Sciatic nerve (tissue), 2 donors: ENCODE results near the gene KCTD11. TPM values are rescaled to one million over a fixed set of nuclear protein-coding genes. Genes with fewer than 3 reads are reported as not detected.
A peak's percentile ranks its signal among the peaks of the same experiment; 100 is the strongest.
"Not testable (repeated sequence)": the region's sequence is repeated elsewhere in the genome, so short reads cannot be mapped to it uniquely, and the experiment has no call there.

Source experiments
- ATAC-seq: fragments of 200-7000 bp; cut with Tn5 transposase; one replicate; pipeline ENCODE4 v1.9.1; 2020; ENCODE audit warnings: mild to moderate bottlenecking, moderate library complexity
- DNase-seq: peaks from one replicate; pipeline ENCODE4 v3.0.0-alpha.2; 2020; ENCODE audit warnings: low spot score
- intact Hi-C: fragments of 100-400 bp; cut with DNase I; formaldehyde crosslinking; loops from one replicate; pipeline ENCODE4 v1.14.2; 2022
- total RNA-seq: library from RNA; stranded (reverse); fragmentation: NEBNext Ultra II Directional; extraction: Animal tissue kit (Norgen Biotek cat#: 25700); gene quantifications from one replicate; pipeline ENCODE4 v1.2.1, GENCODE V29; 2021
- donor health status: DM: no; HTN: no; CAD: no.
- donor health status: DM: no; HTN: no; CAD: no.

KCTD11 gene
- total RNA-seq, 1 donor from 2014 or later, result 64.6 TPM

GRCh38 chr17:7361906-7362305, 9.9 kb downstream of the KCTD11 start:
- intact Hi-C loops, result no loop called here

GRCh38 chr17:7363311-7363710, 11.3 kb downstream of the KCTD11 start:
- intact Hi-C loops, result no loop called here
- DNase-seq, result no peak
- no peak for ATAC-seq

More at GRCh38 chr17:7361906-7362305, 9.9 kb downstream of the KCTD11 start:
- ATAC-seq (no peak), DNase-seq (no peak)

- intact Hi-C loops, DNase-seq, ATAC-seq: not testable (repeated sequence)
Measured at GRCh38 chr17:7365963-7366362, 14.0 kb downstream of the KCTD11 start.

GRCh38 chr17:7367083-7367482, 15.1 kb downstream of the KCTD11 start:
- intact Hi-C loops, result no loop called here
- ATAC-seq, result no peak
- DNase-seq, result no peak

- ATAC-seq (no peak), DNase-seq (no peak)
- intact Hi-C loops, result no loop called here
Measured at GRCh38 chr17:7367918-7368598, 16.1 kb downstream of the KCTD11 start.

GRCh38 chr17:7368599-7368994, 16.6 kb downstream of the KCTD11 start:
- intact Hi-C loops, ATAC-seq, DNase-seq: not testable (repeated sequence)

GRCh38 chr17:7369825-7370224, 17.9 kb downstream of the KCTD11 start:
- intact Hi-C loops, result no loop called here
- DNase-seq (no peak), ATAC-seq (no peak)

- intact Hi-C loops, result no loop called here
- ATAC-seq, result no peak
- DNase-seq, result no peak
Measured at GRCh38 chr17:7370853-7371252, 18.9 kb downstream of the KCTD11 start.

GRCh38 chr17:7374353-7374752, 22.4 kb downstream of the KCTD11 start:
- DNase-seq (no peak), ATAC-seq (no peak)
- intact Hi-C loops, result no loop called here

GRCh38 chr17:7379134-7379533, 27.2 kb downstream of the KCTD11 start:
- ATAC-seq (no peak), DNase-seq (no peak)
- intact Hi-C loops, result no loop called here

- ATAC-seq (no peak), DNase-seq (no peak)
- intact Hi-C loops, result no loop called here
Measured at GRCh38 chr17:7380321-7380720, 28.4 kb downstream of the KCTD11 start.

GRCh38 chr17:7380855-7381683, 29.1 kb downstream of the KCTD11 start, which contains the start of gene TNK1:
TSS of gene TNK1 (plus strand) at chr17:7381089. CDS start at chr17:7382927, 1,838 bp downstream.
- intact Hi-C loops, result no loop called here
- peak; percentile 38 for ATAC-seq
- DNase-seq, result peak; percentile 71

GRCh38 chr17:7382901-7383300, 30.9 kb downstream of the KCTD11 start:
- intact Hi-C loops, result no loop called here
- no peak for DNase-seq
- no peak for ATAC-seq

GRCh38 chr17:7383371-7383741, 31.4 kb downstream of the KCTD11 start:
- ATAC-seq (peak; percentile 5), DNase-seq (no peak)
- intact Hi-C loops, result no loop called here

- DNase-seq (no peak), ATAC-seq (peak; percentile 80)
- intact Hi-C loops, result no loop called here
Measured at GRCh38 chr17:7383742-7384488, 32.0 kb downstream of the KCTD11 start.

- no peak for ATAC-seq
- DNase-seq, result no peak
- intact Hi-C loops, result no loop called here
Measured at GRCh38 chr17:7384489-7385081, 32.6 kb downstream of the KCTD11 start.

GRCh38 chr17:7388856-7389255, 36.9 kb downstream of the KCTD11 start:
- DNase-seq, result no peak
- ATAC-seq, result no peak
- intact Hi-C loops, result no loop called here

GRCh38 chr17:7389924-7390910, 38.3 kb downstream of the KCTD11 start:
- ATAC-seq (no peak), DNase-seq (no peak)
- intact Hi-C loops, result no loop called here
